ENCODE measurements around the gene MCF2.

MCF2 gene

GRCh38 chrX:139734996-139735395 is 27.0 kb upstream of the MCF2 start:
- Histone ChIP-seq H3K27me3 (replicated peaks; ENCODE audit: control insufficient read depth, insufficient read depth, low read length) (no peaks in the 10 kb centered on the region), H3K36me3 (ENCODE audit: control insufficient read depth, insufficient read depth, low read length) (no peaks in the 10 kb centered on the region; the same call in 1 of the 2 replicates), H3K4me3 (replicated peaks; ENCODE audit: low read depth, low read length) (no peak overlapping the region)
- no peak for TF ChIP-seq CTCF (IDR thresholded peaks at IDR 0.05; ENCODE audit: insufficient read depth, low read length, poor library complexity, severe bottlenecking)
- DNase-seq (ENCODE audit: extremely low read depth, insufficient read length): no peak

- Histone ChIP-seq H3K4me3 (replicated peaks; ENCODE audit: low read depth, low read length) (no peak overlapping the region), H3K27me3 (replicated peaks; ENCODE audit: control insufficient read depth, insufficient read depth, low read length) (no peaks in the 10 kb centered on the region), H3K36me3 (ENCODE audit: control insufficient read depth, insufficient read depth, low read length) (no peaks in the 10 kb centered on the region)
- peak; percentile 22 for DNase-seq (ENCODE audit: extremely low read depth, insufficient read length)
- TF ChIP-seq CTCF (IDR thresholded peaks at IDR 0.05; ENCODE audit: insufficient read depth, low read length, poor library complexity, severe bottlenecking): no peak
These were observed 17.8 kb upstream of the MCF2 start for GRCh38 chrX:139725720-139726119.

GRCh38 chrX:139724626-139725025 is 16.7 kb upstream of the MCF2 start:
- Histone ChIP-seq H3K27me3 (replicated peaks; ENCODE audit: control insufficient read depth, insufficient read depth, low read length) (no peaks in the 10 kb centered on the region), H3K36me3 (ENCODE audit: control insufficient read depth, insufficient read depth, low read length) (no peaks in the 10 kb centered on the region), H3K4me3 (replicated peaks; ENCODE audit: low read depth, low read length) (no peak overlapping the region)
- no peak for DNase-seq (ENCODE audit: extremely low read depth, insufficient read length)
- no peak for TF ChIP-seq CTCF (IDR thresholded peaks at IDR 0.05; ENCODE audit: insufficient read depth, low read length, poor library complexity, severe bottlenecking)

GRCh38 chrX:139720979-139721378 is 13.0 kb upstream of the MCF2 start:
- no peak for TF ChIP-seq CTCF (IDR thresholded peaks at IDR 0.05; ENCODE audit: insufficient read depth, low read length, poor library complexity, severe bottlenecking)
- no peak for DNase-seq (ENCODE audit: extremely low read depth, insufficient read length)

GRCh38 chrX:139720136-139720535 is 12.2 kb upstream of the MCF2 start:
- no peaks in the 10 kb centered on the region for H3K27me3 ChIP-seq (replicated peaks; ENCODE audit: control insufficient read depth, insufficient read depth, low read length)
- TF ChIP-seq CTCF (IDR thresholded peaks at IDR 0.05; ENCODE audit: insufficient read depth, low read length, poor library complexity, severe bottlenecking): no peak
- DNase-seq (ENCODE audit: extremely low read depth, insufficient read length): no peak

More at GRCh38 chrX:139720979-139721378, 13.0 kb upstream of the MCF2 start:
- Histone ChIP-seq H3K36me3 (ENCODE audit: control insufficient read depth, insufficient read depth, low read length) (no peaks in the 10 kb centered on the region), H3K4me3 (replicated peaks; ENCODE audit: low read depth, low read length) (no peak overlapping the region), H3K27me3 (replicated peaks; ENCODE audit: control insufficient read depth, insufficient read depth, low read length) (no peaks in the 10 kb centered on the region)

GRCh38 chrX:139702658-139703057 is 5.3 kb downstream of the MCF2 start:
- no peak for DNase-seq (ENCODE audit: extremely low read depth, insufficient read length)
- Histone ChIP-seq H3K36me3 (ENCODE audit: control insufficient read depth, insufficient read depth, low read length) (no peaks in the 10 kb centered on the region), H3K27me3 (replicated peaks; ENCODE audit: control insufficient read depth, insufficient read depth, low read length) (no peaks in the 10 kb centered on the region), H3K4me3 (replicated peaks; ENCODE audit: low read depth, low read length) (no peak overlapping the region)
- TF ChIP-seq CTCF (IDR thresholded peaks at IDR 0.05; ENCODE audit: insufficient read depth, low read length, poor library complexity, severe bottlenecking): no peak

More at GRCh38 chrX:139720136-139720535, 12.2 kb upstream of the MCF2 start:
- H3K36me3 ChIP-seq (ENCODE audit: control insufficient read depth, insufficient read depth, low read length): no peaks in the 10 kb centered on the region
- no peak overlapping the region for H3K4me3 ChIP-seq (replicated peaks; ENCODE audit: low read depth, low read length)
